ENCODE measurements around the gene RGMB. TPM values are rescaled to one million over a fixed set of nuclear protein-coding genes. Genes with fewer than 3 reads are reported as not detected.

The RGMB gene
- total RNA-seq, 1 donor from 2014 or later = 20.9 TPM

- peak; percentile 67 for TF ChIP-seq CTCF (conservative IDR thresholded peaks at IDR 0.05; ENCODE audit: low read depth, low read length)
- H3K4me3 ChIP-seq (ENCODE audit: low read depth, low read length) = no peak overlapping the region
- peak; percentile 13 for DNase-seq (ENCODE audit: low read depth)
Observed at GRCh38 chr5:98827161-98827560, 53.7 kb downstream of the RGMB start.

GRCh38 chr5:98827588-98828284 lies 54.3 kb downstream of the RGMB start:
- no peak for DNase-seq (ENCODE audit: low read depth)
- no peak overlapping the region for H3K4me3 ChIP-seq (ENCODE audit: low read depth, low read length)
- TF ChIP-seq CTCF (conservative IDR thresholded peaks at IDR 0.05; ENCODE audit: low read depth, low read length) = no peak

GRCh38 chr5:98836175-98836574 lies 62.7 kb downstream of the RGMB start:
- H3K4me3 ChIP-seq (ENCODE audit: low read depth, low read length) = no peak overlapping the region
- no peak for DNase-seq (ENCODE audit: low read depth)
- no peak for TF ChIP-seq CTCF (conservative IDR thresholded peaks at IDR 0.05; ENCODE audit: low read depth, low read length)

- H3K4me3 ChIP-seq (ENCODE audit: low read depth, low read length) = peak overlapping the region; percentile 31
- DNase-seq (ENCODE audit: low read depth) = no peak
Observed at GRCh38 chr5:98839469-98840383, 66.3 kb downstream of the RGMB start.

GRCh38 chr5:98840946-98841345 lies 67.5 kb downstream of the RGMB start:
- H3K4me3 ChIP-seq (ENCODE audit: low read depth, low read length) = no peak overlapping the region
- TF ChIP-seq CTCF (conservative IDR thresholded peaks at IDR 0.05; ENCODE audit: low read depth, low read length) = no peak
- DNase-seq (ENCODE audit: low read depth) = no peak

More at GRCh38 chr5:98839469-98840383, 66.3 kb downstream of the RGMB start:
- TF ChIP-seq CTCF (conservative IDR thresholded peaks at IDR 0.05; ENCODE audit: low read depth, low read length) = peak; percentile 30

- no peak overlapping the region for H3K4me3 ChIP-seq (ENCODE audit: low read depth, low read length)
- TF ChIP-seq CTCF (conservative IDR thresholded peaks at IDR 0.05; ENCODE audit: low read depth, low read length) = no peak
- DNase-seq (ENCODE audit: low read depth) = no peak
Observed at GRCh38 chr5:98843481-98843880, 70.0 kb downstream of the RGMB start.

Measured in epithelial cell of proximal tubule (primary cell).